HepG2 (cell line): ENCODE results near the gene NFYC.

Source experiments
- ZFX ChIP-seq: sonication (generic); formaldehyde crosslinking; IDR thresholded peaks from 2 replicates; pipeline ENCODE4 v1.4.0; 2020; ENCODE audit warnings: mild to moderate bottlenecking, low read depth, missing genetic modification reagents, moderate library complexity
- TF ChIP-seq, protein P1 (sequence below): sonication (generic); formaldehyde crosslinking; IDR thresholded peaks from 2 replicates; pipeline ENCODE4 v1.4.0; 2020; ENCODE audit warnings: missing genetic modification reagents
- TF ChIP-seq, protein P2 (sequence below): sonication (generic); formaldehyde crosslinking; IDR thresholded peaks from 2 replicates; pipeline ENCODE4 v1.5.0; 2020; ENCODE audit warnings: mild to moderate bottlenecking, missing genetic modification reagents, moderate library complexity

DNA sequence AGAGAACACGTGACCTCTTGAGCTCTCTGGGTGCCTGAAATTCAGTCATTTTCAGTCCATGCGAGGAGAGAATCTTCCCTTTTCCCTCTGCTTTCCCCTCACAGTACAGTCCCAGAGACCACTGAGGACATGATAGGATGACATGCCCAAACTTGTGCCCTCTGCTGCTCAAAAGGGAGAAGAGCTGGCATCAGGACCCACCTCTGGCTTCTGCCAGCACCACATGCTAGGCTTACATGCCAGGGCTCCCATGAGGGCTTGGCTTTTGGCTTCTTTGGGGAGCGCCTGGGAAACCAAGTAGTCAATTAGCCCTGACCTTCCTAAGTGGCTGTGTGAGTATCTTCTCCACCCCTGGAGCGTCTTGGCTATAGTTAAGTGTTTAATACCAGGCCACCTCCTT lies 78.3 kb downstream of the NFYC start:
- TF ChIP-seq, protein P1, sequence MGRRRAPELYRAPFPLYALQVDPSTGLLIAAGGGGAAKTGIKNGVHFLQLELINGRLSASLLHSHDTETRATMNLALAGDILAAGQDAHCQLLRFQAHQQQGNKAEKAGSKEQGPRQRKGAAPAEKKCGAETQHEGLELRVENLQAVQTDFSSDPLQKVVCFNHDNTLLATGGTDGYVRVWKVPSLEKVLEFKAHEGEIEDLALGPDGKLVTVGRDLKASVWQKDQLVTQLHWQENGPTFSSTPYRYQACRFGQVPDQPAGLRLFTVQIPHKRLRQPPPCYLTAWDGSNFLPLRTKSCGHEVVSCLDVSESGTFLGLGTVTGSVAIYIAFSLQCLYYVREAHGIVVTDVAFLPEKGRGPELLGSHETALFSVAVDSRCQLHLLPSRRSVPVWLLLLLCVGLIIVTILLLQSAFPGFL (CRISPR knock-in tag), result no peak
- TF ChIP-seq, protein P2, sequence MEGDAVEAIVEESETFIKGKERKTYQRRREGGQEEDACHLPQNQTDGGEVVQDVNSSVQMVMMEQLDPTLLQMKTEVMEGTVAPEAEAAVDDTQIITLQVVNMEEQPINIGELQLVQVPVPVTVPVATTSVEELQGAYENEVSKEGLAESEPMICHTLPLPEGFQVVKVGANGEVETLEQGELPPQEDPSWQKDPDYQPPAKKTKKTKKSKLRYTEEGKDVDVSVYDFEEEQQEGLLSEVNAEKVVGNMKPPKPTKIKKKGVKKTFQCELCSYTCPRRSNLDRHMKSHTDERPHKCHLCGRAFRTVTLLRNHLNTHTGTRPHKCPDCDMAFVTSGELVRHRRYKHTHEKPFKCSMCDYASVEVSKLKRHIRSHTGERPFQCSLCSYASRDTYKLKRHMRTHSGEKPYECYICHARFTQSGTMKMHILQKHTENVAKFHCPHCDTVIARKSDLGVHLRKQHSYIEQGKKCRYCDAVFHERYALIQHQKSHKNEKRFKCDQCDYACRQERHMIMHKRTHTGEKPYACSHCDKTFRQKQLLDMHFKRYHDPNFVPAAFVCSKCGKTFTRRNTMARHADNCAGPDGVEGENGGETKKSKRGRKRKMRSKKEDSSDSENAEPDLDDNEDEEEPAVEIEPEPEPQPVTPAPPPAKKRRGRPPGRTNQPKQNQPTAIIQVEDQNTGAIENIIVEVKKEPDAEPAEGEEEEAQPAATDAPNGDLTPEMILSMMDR (CRISPR knock-in tag), result no peak
- TF ChIP-seq ZFX (CRISPR knock-in tag), result no peak
